Stimulated activated effector memory CD8-positive, alpha-beta T cell treated with anti-CD3 and anti-CD28 coated beads, Interleukin-12 subunit alpha, Interleukin-12 subunit beta, amount 100 ng/mL, for 72 hours (primary cell): ENCODE results near the gene IMMP2L.
A peak's percentile ranks its signal among the peaks of the same experiment; 100 is the strongest.

Source experiments
- ATAC-seq: fragments of 150-1000 bp; cut with Tn5 transposase; 2 replicates; pipeline ENCODE4 v1.10.0; 2021
- DNase-seq, 2 donors: peaks; one replicate each; pipeline ENCODE4 v3.0.0; 2021 to 2022; ENCODE audit warnings: low spot score in 2 of 2
- H3K27ac Mint-ChIP-seq: one replicate; pipeline ENCODE4 v1.8.0; 2022; ENCODE audit warnings: mild to moderate bottlenecking, mixed read lengths
- H3K36me3 Mint-ChIP-seq: one replicate; pipeline ENCODE4 v1.8.0; 2022; ENCODE audit warnings: mild to moderate bottlenecking, mixed read lengths
- H3K4me1 Mint-ChIP-seq: one replicate; pipeline ENCODE4 v1.8.0; 2022; ENCODE audit warnings: mixed read lengths
- H3K4me3 Mint-ChIP-seq: one replicate; pipeline ENCODE4 v1.8.0; 2022; ENCODE audit warnings: mild to moderate bottlenecking, mixed read lengths
- H3K9me3 Mint-ChIP-seq: one replicate; pipeline ENCODE4 v1.8.0; 2022; ENCODE audit warnings: mixed read lengths

Gene IMMP2L

DNA sequence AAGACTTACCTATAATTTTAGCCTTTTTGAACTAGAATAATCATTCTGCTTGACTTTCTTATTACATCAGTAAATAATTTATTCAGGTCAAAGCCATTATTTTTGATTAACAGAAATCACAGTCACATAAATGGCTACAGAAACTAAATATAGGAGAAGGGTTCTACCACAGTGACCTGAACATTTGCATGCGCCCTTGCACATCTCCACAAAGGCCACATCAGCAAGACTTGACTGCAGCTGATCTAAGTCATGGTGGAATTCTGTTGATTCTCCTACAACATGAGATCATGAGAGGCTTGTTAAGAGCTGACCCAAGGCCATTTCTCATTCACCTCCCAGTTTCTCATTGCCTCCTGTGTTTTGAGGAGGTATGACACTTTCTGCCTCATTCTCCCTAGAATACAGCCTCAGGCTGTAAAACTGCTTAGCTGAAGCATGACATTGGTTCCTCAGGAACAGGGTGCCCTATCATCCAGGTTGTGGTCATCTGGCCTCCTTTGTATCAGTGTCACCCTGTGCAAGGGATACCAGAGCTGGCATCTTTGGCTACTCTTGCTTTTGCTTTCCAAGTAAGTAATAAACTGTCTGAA, 6.7 kb upstream of the IMMP2L start:
- Mint-ChIP-seq H3K27ac (no peak overlapping the region), H3K36me3 (no peaks in the 10 kb centered on the region), H3K4me3 (no peak overlapping the region), H3K4me1 (no peaks in the 10 kb centered on the region), H3K9me3 (peaks cover 9% of the 10 kb centered on the region)
- ATAC-seq = no peak
- no peak for DNase-seq

GRCh38 chr7:111568419-111568818, 6.1 kb upstream of the IMMP2L start:
- Mint-ChIP-seq H3K4me3 (no peak overlapping the region), H3K4me1 (no peaks in the 10 kb centered on the region), H3K9me3 (peaks cover 9% of the 10 kb centered on the region), H3K27ac (no peak overlapping the region), H3K36me3 (no peaks in the 10 kb centered on the region)
- ATAC-seq (no peak), DNase-seq (no peak)

GRCh38 chr7:111564078-111564477, 1.8 kb upstream of the IMMP2L start:
- ATAC-seq (no peak), DNase-seq (no peak)
- H3K4me1 Mint-ChIP-seq = peaks cover 15% of the 10 kb centered on the region
- H3K4me3 Mint-ChIP-seq = no peak overlapping the region
- no peaks in the 10 kb centered on the region for H3K9me3 Mint-ChIP-seq
- H3K36me3 Mint-ChIP-seq = no peaks in the 10 kb centered on the region
- no peak overlapping the region for H3K27ac Mint-ChIP-seq

GRCh38 chr7:111561654-111561903, 713 bp downstream of the IMMP2L start:
- no peak for ATAC-seq
- Mint-ChIP-seq H3K27ac (peak overlapping the region; percentile 89), H3K4me3 (peak overlapping the region; percentile 81), H3K36me3 (peaks cover 10% of the 10 kb centered on the region), H3K4me1 (peaks cover 26% of the 10 kb centered on the region), H3K9me3 (no peaks in the 10 kb centered on the region)
- DNase-seq = no peak

DNA sequence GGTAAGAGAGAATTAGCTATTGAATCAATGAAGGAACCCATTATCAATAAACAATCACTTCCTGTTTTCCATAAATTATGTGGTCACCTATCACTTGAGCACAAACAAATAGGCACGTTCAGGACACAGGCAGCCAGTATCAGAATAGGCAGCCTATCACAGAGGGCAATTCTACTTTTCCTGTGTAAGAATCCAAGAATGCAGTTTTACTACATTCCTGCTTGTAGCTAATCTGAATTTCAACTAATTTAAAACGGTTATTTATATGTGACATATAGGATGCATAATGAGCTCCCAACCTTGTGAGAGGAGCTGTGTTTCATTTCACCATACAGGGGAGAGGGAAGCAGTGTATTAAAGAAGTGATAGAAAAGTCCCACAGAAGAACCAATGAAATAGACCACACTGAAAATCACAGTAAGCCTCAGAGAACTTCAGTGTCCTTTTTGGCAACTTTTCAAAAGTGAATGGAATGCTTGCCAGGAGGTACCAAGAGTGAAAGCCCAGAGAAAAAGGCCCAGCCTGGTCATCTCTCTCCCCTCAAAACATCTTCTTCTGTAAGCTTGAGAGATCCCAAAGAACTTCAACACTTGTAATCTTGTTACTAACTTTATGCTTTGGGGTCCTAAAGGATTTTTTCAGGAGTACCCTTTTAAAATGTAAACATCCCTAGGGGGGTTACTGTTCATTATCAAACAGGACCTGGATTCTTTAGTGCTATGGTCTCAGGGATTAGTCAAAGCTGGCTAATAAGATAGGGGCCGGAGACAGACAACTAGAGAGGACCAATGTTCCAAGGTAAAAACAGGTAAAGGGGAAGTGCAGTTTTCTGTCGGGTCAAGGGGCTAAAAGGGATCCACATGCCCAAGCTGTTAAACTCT, 1.3 kb downstream of the IMMP2L start:
- DNase-seq (no peak), ATAC-seq (no peak)
- no peaks in the 10 kb centered on the region for H3K9me3 Mint-ChIP-seq
- H3K4me3 Mint-ChIP-seq = peak overlapping the region; percentile 81
- H3K36me3 Mint-ChIP-seq = peaks cover 10% of the 10 kb centered on the region
- peak overlapping the region; percentile 89 for H3K27ac Mint-ChIP-seq
- peaks cover 29% of the 10 kb centered on the region for H3K4me1 Mint-ChIP-seq

DNA sequence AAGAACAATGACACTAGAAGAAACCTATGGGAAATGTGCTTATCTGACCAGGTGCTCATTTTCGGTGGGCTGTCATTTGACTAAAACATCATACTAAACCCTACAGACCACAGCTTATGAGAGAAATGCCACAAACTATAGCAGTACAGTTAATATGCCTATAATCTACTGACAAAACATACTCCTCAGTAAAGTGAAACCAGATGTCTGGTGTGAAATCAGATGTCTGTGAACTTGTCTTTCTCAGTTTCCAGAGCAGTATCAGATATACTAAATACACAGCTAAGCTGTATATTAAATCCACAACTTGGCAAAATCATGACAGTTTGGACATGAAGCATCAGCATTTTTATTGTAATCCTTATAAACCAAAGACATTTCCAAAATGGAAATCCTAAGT, 3.3 kb downstream of the IMMP2L start:
- ATAC-seq = no peak
- DNase-seq = no peak
- Mint-ChIP-seq H3K36me3 (peaks cover 24% of the 10 kb centered on the region), H3K4me1 (peaks cover 29% of the 10 kb centered on the region), H3K9me3 (no peaks in the 10 kb centered on the region), H3K4me3 (no peak overlapping the region), H3K27ac (no peak overlapping the region)

GRCh38 chr7:111556977-111557376, 5.3 kb downstream of the IMMP2L start:
- H3K27ac Mint-ChIP-seq = no peak overlapping the region
- H3K4me3 Mint-ChIP-seq = no peak overlapping the region
- no peaks in the 10 kb centered on the region for H3K9me3 Mint-ChIP-seq
- peaks cover 24% of the 10 kb centered on the region for H3K36me3 Mint-ChIP-seq
- no peak for DNase-seq
- H3K4me1 Mint-ChIP-seq = peaks cover 29% of the 10 kb centered on the region
- no peak for ATAC-seq

GRCh38 chr7:111554086-111554485, 8.2 kb downstream of the IMMP2L start:
- DNase-seq = no peak
- H3K4me3 Mint-ChIP-seq = no peak overlapping the region
- H3K4me1 Mint-ChIP-seq = peaks cover 14% of the 10 kb centered on the region
- H3K9me3 Mint-ChIP-seq = no peaks in the 10 kb centered on the region
- H3K36me3 Mint-ChIP-seq = peaks cover 40% of the 10 kb centered on the region
- H3K27ac Mint-ChIP-seq = no peak overlapping the region
- no peak for ATAC-seq

- H3K4me3 Mint-ChIP-seq = no peak overlapping the region
- no peak overlapping the region for H3K27ac Mint-ChIP-seq
- no peak for ATAC-seq
- H3K9me3 Mint-ChIP-seq = no peaks in the 10 kb centered on the region
- no peaks in the 10 kb centered on the region for H3K4me1 Mint-ChIP-seq
- no peak for DNase-seq
- no peaks in the 10 kb centered on the region for H3K36me3 Mint-ChIP-seq
These were observed 21.2 kb downstream of the IMMP2L start for GRCh38 chr7:111541067-111541466.

DNA sequence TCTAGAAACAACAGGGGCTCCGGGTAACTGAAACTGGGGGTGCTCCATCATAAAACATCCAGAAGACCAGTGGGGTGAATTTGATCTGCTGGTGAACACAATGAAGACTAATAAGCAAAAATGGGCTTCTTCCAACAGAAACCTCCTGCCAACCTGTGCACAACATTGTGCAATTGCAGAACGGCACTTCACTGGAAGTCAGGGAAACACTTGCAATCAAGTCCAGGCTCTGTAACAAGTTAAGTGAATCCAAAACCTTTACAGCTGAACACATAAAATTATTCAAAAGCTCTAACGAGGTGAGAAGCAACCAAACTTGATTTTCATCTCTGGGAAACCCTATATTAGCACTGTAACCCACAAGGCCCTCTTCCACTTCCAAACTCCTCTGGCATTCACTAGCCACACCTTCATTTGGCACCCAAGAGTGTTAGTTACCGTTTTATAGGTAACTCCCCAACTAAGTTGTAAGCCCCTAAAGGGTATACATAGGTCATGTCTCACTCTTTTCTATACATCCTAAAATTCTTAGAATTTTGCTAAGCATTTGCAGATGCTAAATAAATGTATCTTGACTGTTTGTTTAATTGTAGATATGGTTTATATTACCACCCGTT, 22.0 kb downstream of the IMMP2L start:
- Mint-ChIP-seq H3K36me3 (no peaks in the 10 kb centered on the region), H3K4me3 (no peak overlapping the region), H3K4me1 (peaks cover 1% of the 10 kb centered on the region), H3K27ac (no peak overlapping the region), H3K9me3 (no peaks in the 10 kb centered on the region)
- ATAC-seq (no peak), DNase-seq (no peak)

- H3K4me3 Mint-ChIP-seq = no peak overlapping the region
- ATAC-seq = no peak
These were observed 25.2 kb downstream of the IMMP2L start for GRCh38 chr7:111537134-111537533.

GRCh38 chr7:111535142-111535870, 27.0 kb downstream of the IMMP2L start:
- H3K27ac Mint-ChIP-seq = no peak overlapping the region
- peaks cover 7% of the 10 kb centered on the region for H3K4me1 Mint-ChIP-seq
- ATAC-seq = no peak
- no peak for DNase-seq
- H3K36me3 Mint-ChIP-seq = no peaks in the 10 kb centered on the region
- no peaks in the 10 kb centered on the region for H3K9me3 Mint-ChIP-seq
- H3K4me3 Mint-ChIP-seq = no peak overlapping the region

More at GRCh38 chr7:111537134-111537533, 25.2 kb downstream of the IMMP2L start:
- no peak for DNase-seq
- no peaks in the 10 kb centered on the region for H3K36me3 Mint-ChIP-seq
- H3K27ac Mint-ChIP-seq = no peak overlapping the region
- H3K9me3 Mint-ChIP-seq = no peaks in the 10 kb centered on the region
- peaks cover 7% of the 10 kb centered on the region for H3K4me1 Mint-ChIP-seq

DNA sequence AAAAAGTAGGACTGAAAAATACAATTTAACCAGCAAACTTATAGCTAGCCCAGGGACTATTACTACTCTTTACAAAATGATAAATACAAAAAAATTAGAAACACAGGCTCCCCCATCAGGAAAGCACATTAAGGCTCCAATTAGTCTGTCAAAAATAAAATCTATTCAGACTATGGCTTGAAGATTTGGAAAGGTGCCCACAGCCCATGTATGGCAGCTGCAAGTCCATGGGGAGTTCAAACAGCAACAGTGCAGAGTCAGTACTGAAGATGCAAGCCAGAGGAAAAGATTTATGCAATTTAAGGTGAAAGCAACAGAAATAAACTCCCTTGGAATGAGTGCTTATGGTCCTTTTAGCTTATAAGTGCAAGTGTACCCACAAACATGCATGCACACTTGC, 29.7 kb downstream of the IMMP2L start:
- Mint-ChIP-seq H3K4me3 (no peak overlapping the region), H3K9me3 (no peaks in the 10 kb centered on the region), H3K27ac (no peak overlapping the region), H3K4me1 (peaks cover 16% of the 10 kb centered on the region), H3K36me3 (no peaks in the 10 kb centered on the region)
- ATAC-seq (no peak), DNase-seq (no peak)

DNA sequence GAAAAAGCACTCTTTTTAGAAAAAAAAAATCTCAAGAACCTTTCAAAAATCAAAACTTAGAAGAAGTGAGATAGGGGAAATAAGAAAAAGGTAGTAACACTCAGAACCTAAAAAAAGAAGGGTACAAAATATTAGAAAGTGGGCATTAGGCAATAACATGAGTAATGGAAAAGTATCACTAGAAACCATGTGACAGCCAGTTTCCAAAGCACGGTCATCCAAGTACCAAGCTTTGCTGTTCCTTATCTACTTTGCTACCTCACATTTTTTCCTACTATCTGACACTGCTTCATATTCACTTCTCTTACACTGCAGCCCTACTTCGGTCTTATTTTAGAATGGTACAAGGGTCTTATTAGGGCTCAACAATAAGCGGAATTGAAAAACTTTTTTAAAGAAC, 30.3 kb downstream of the IMMP2L start:
- ATAC-seq (no peak), DNase-seq (no peak)
- no peaks in the 10 kb centered on the region for H3K9me3 Mint-ChIP-seq
- H3K4me3 Mint-ChIP-seq = no peak overlapping the region
- no peak overlapping the region for H3K27ac Mint-ChIP-seq
- peaks cover 16% of the 10 kb centered on the region for H3K4me1 Mint-ChIP-seq
- no peaks in the 10 kb centered on the region for H3K36me3 Mint-ChIP-seq

- peaks cover 15% of the 10 kb centered on the region for H3K4me1 Mint-ChIP-seq
- H3K4me3 Mint-ChIP-seq = no peak overlapping the region
- H3K36me3 Mint-ChIP-seq = no peaks in the 10 kb centered on the region
- no peak for ATAC-seq
- H3K27ac Mint-ChIP-seq = no peak overlapping the region
- no peak for DNase-seq
- no peaks in the 10 kb centered on the region for H3K9me3 Mint-ChIP-seq
These were observed 32.0 kb downstream of the IMMP2L start for GRCh38 chr7:111530356-111530668.
